Pons (tissue), 1 donor: ENCODE data around the gene C9.
"Not testable (repeated sequence)": the region's sequence is repeated elsewhere in the genome, so short reads cannot be mapped to it uniquely, and the experiment has no call there.

Source experiments
- DNase-seq: peaks from one replicate; pipeline ENCODE4 v3.0.0-alpha.2; 2016; ENCODE audit warnings: low spot score

Gene C9

GRCh38 chr5:39364367-39364766, at the start of gene C9:
Gene C9 (minus strand): TSS chr5:39364495. CDS start chr5:39364464, 31 bp downstream.
- no peak for DNase-seq

- no peak for DNase-seq
Observed at GRCh38 chr5:39413771-39414170, 49.5 kb upstream of the C9 start.

- no peak for DNase-seq
Observed at GRCh38 chr5:39412721-39413394, 48.6 kb upstream of the C9 start.

- no peak for DNase-seq
Observed at GRCh38 chr5:39411985-39412384, 47.7 kb upstream of the C9 start.

GRCh38 chr5:39411061-39411460, 46.8 kb upstream of the C9 start:
- DNase-seq: no peak

- no peak for DNase-seq
Observed at GRCh38 chr5:39409033-39409432, 44.7 kb upstream of the C9 start.

GRCh38 chr5:39405083-39405843, 41.0 kb upstream of the C9 start:
- no peak for DNase-seq

GRCh38 chr5:39403761-39404160, 39.5 kb upstream of the C9 start:
- DNase-seq: not testable (repeated sequence)

GRCh38 chr5:39402140-39402539, 37.8 kb upstream of the C9 start:
- DNase-seq: not testable (repeated sequence)

- peak; percentile 29 for DNase-seq
Observed at GRCh38 chr5:39400713-39401578, 36.7 kb upstream of the C9 start.

- DNase-seq: peak; percentile 79
Observed at GRCh38 chr5:39399135-39400036, 35.1 kb upstream of the C9 start.

GRCh38 chr5:39396843-39397242, 32.5 kb upstream of the C9 start:
- no peak for DNase-seq

- no peak for DNase-seq
Observed at GRCh38 chr5:39395521-39395920, 31.2 kb upstream of the C9 start.

- DNase-seq: no peak
Observed at GRCh38 chr5:39394946-39395345, 30.7 kb upstream of the C9 start.

GRCh38 chr5:39390945-39391344, 26.6 kb upstream of the C9 start:
- DNase-seq: no peak

GRCh38 chr5:39387293-39387692, 23.0 kb upstream of the C9 start:
- no peak for DNase-seq

GRCh38 chr5:39384271-39384670, 20.0 kb upstream of the C9 start:
- no peak for DNase-seq

GRCh38 chr5:39381376-39381775, 17.1 kb upstream of the C9 start:
- DNase-seq: no peak

GRCh38 chr5:39379693-39380092, 15.4 kb upstream of the C9 start:
- DNase-seq: peak; percentile 48

GRCh38 chr5:39377613-39378012, 13.3 kb upstream of the C9 start:
- no peak for DNase-seq

GRCh38 chr5:39376293-39376714, 12.0 kb upstream of the C9 start:
- DNase-seq: peak; percentile 74

- no peak for DNase-seq
Observed at GRCh38 chr5:39373791-39374190, 9.5 kb upstream of the C9 start.
